ENCODE data around the gene POM121L12. TPM values are rescaled to one million over a fixed set of nuclear protein-coding genes. Genes with fewer than 3 reads are reported as not detected.

Gene POM121L12
- total RNA-seq (2021) (not detected in 3 replicates), Bru-seq, nascent RNA (not detected)
- long read RNA-seq, experiment 1 = 0 reads
- long read RNA-seq, experiment 2 = 0 reads
- long read RNA-seq, experiment 3 = 0 reads

GRCh38 chr7:53035499-53036412 is at the start of gene POM121L12:
Gene POM121L12, plus strand, starts transcription at chr7:53035633. Its CDS starts 39 bp downstream, at chr7:53035672.
- Mint-ChIP-seq H3K4me3 (no peak within 1 kb of the TSS), H3K4me1 (peaks cover 7% of the 10 kb centered on the region), H3K36me3 (no peaks in the 10 kb centered on the region), H3K27me3 (ENCODE audit: low read depth) (no peaks in the 10 kb centered on the region; the same call in 1 of the 2 replicates), H3K9me3 (peaks cover 13% of the 10 kb centered on the region), H3K27ac (no peak within 1 kb of the TSS)
- DNase-seq (ENCODE audit: low spot score) (no peak), ATAC-seq (no peak)
- TF ChIP-seq ZMAT4 (CRISPR knock-in tag; IDR thresholded peaks at IDR 0.05) = no peak
- TF ChIP-seq ESRRA (CRISPR knock-in tag; IDR thresholded peaks at IDR 0.05; ENCODE audit: borderline replicate concordance) = no peak
- no peak for TF ChIP-seq RELA (CRISPR knock-in tag; IDR thresholded peaks at IDR 0.05; ENCODE audit: borderline replicate concordance)
- TF ChIP-seq JAZF1 (CRISPR knock-in tag; IDR thresholded peaks at IDR 0.05) = no peak
- TF ChIP-seq OVOL2 (CRISPR knock-in tag; IDR thresholded peaks at IDR 0.05; ENCODE audit: borderline replicate concordance) = no peak
- no peak for TF ChIP-seq AR (CRISPR knock-in tag; IDR thresholded peaks at IDR 0.05)
- TF ChIP-seq ZNF671 (CRISPR knock-in tag; IDR thresholded peaks at IDR 0.05) = no peak
- no peak for TF ChIP-seq TCF7 (CRISPR knock-in tag; IDR thresholded peaks at IDR 0.05; ENCODE audit: low read depth)
- TF ChIP-seq, protein P1, sequence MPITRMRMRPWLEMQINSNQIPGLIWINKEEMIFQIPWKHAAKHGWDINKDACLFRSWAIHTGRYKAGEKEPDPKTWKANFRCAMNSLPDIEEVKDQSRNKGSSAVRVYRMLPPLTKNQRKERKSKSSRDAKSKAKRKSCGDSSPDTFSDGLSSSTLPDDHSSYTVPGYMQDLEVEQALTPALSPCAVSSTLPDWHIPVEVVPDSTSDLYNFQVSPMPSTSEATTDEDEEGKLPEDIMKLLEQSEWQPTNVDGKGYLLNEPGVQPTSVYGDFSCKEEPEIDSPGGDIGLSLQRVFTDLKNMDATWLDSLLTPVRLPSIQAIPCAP (CRISPR knock-in tag; IDR thresholded peaks at IDR 0.05) = no peak
- no peak for TF ChIP-seq SMAD4 (CRISPR knock-in tag; IDR thresholded peaks at IDR 0.05)
- TF ChIP-seq NR1H2 (CRISPR knock-in tag; IDR thresholded peaks at IDR 0.05) = no peak
- no peak for TF ChIP-seq ETV6 (CRISPR knock-in tag; IDR thresholded peaks at IDR 0.05)
- TF ChIP-seq, protein P2, sequence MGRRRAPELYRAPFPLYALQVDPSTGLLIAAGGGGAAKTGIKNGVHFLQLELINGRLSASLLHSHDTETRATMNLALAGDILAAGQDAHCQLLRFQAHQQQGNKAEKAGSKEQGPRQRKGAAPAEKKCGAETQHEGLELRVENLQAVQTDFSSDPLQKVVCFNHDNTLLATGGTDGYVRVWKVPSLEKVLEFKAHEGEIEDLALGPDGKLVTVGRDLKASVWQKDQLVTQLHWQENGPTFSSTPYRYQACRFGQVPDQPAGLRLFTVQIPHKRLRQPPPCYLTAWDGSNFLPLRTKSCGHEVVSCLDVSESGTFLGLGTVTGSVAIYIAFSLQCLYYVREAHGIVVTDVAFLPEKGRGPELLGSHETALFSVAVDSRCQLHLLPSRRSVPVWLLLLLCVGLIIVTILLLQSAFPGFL (CRISPR knock-in tag; IDR thresholded peaks at IDR 0.05; ENCODE audit: borderline replicate concordance) = no peak
- no peak for TF ChIP-seq SOX15 (CRISPR knock-in tag; IDR thresholded peaks at IDR 0.05)
- TF ChIP-seq FOXK1 (CRISPR knock-in tag; IDR thresholded peaks at IDR 0.05) = no peak
- no peak for TF ChIP-seq ZBTB43 (CRISPR knock-in tag; IDR thresholded peaks at IDR 0.05)
- no peak for TF ChIP-seq TP53 (CRISPR knock-in tag; IDR thresholded peaks at IDR 0.05)
- ChIA-PET CTCF (no interaction called here), POLR2A (no interaction called here)

GRCh38 chr7:52992001-52992400 is 43.4 kb upstream of the POM121L12 start:
- no peaks in the 10 kb centered on the region; the same call in 1 of the 2 replicates for H3K27me3 Mint-ChIP-seq (ENCODE audit: low read depth)
- POLR2A ChIA-PET = no interaction called here
- CTCF ChIA-PET = no interaction called here
- TF ChIP-seq SP1 (CRISPR knock-in tag; conservative IDR thresholded peaks at IDR 0.05) = no peak
- no peak for TF ChIP-seq ZNF317 (CRISPR knock-in tag; IDR thresholded peaks at IDR 0.05; ENCODE audit: borderline replicate concordance, low read depth)
- no peak for TF ChIP-seq RELA (CRISPR knock-in tag; IDR thresholded peaks at IDR 0.05; ENCODE audit: borderline replicate concordance)
- no peak for TF ChIP-seq KAT7 (CRISPR knock-in tag; IDR thresholded peaks at IDR 0.05; ENCODE audit: borderline replicate concordance)
- TF ChIP-seq, protein P3, sequence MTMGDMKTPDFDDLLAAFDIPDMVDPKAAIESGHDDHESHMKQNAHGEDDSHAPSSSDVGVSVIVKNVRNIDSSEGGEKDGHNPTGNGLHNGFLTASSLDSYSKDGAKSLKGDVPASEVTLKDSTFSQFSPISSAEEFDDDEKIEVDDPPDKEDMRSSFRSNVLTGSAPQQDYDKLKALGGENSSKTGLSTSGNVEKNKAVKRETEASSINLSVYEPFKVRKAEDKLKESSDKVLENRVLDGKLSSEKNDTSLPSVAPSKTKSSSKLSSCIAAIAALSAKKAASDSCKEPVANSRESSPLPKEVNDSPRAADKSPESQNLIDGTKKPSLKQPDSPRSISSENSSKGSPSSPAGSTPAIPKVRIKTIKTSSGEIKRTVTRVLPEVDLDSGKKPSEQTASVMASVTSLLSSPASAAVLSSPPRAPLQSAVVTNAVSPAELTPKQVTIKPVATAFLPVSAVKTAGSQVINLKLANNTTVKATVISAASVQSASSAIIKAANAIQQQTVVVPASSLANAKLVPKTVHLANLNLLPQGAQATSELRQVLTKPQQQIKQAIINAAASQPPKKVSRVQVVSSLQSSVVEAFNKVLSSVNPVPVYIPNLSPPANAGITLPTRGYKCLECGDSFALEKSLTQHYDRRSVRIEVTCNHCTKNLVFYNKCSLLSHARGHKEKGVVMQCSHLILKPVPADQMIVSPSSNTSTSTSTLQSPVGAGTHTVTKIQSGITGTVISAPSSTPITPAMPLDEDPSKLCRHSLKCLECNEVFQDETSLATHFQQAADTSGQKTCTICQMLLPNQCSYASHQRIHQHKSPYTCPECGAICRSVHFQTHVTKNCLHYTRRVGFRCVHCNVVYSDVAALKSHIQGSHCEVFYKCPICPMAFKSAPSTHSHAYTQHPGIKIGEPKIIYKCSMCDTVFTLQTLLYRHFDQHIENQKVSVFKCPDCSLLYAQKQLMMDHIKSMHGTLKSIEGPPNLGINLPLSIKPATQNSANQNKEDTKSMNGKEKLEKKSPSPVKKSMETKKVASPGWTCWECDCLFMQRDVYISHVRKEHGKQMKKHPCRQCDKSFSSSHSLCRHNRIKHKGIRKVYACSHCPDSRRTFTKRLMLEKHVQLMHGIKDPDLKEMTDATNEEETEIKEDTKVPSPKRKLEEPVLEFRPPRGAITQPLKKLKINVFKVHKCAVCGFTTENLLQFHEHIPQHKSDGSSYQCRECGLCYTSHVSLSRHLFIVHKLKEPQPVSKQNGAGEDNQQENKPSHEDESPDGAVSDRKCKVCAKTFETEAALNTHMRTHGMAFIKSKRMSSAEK (CRISPR knock-in tag; IDR thresholded peaks at IDR 0.05; ENCODE audit: borderline replicate concordance) = no peak
- no peak for TF ChIP-seq ATF2 (CRISPR knock-in tag; IDR thresholded peaks at IDR 0.05; ENCODE audit: borderline replicate concordance, low read depth)

More at GRCh38 chr7:52992001-52992400, 43.4 kb upstream of the POM121L12 start:
- no peak for DNase-seq (ENCODE audit: low spot score)
- H3K9me3 Mint-ChIP-seq = peaks cover 44% of the 10 kb centered on the region
- peaks cover 17% of the 10 kb centered on the region for H3K36me3 Mint-ChIP-seq
- ATAC-seq = no peak
- no peaks in the 10 kb centered on the region for H3K4me1 Mint-ChIP-seq
- no peak overlapping the region for H3K27ac Mint-ChIP-seq
- H3K4me3 Mint-ChIP-seq = no peak overlapping the region
